Central memory CD4-positive, alpha-beta T cell (primary cell): ENCODE results near the gene FNDC3B.
"Not testable (repeated sequence)": the region's sequence is repeated elsewhere in the genome, so short reads cannot be mapped to it uniquely, and the experiment has no call there.

Source experiments
- DNase-seq: peaks from one replicate; pipeline ENCODE4 v3.0.0; 2022

The FNDC3B gene

GRCh38 chr3:172352786-172353185, 313.4 kb downstream of the FNDC3B start:
- no peak for DNase-seq

DNA sequence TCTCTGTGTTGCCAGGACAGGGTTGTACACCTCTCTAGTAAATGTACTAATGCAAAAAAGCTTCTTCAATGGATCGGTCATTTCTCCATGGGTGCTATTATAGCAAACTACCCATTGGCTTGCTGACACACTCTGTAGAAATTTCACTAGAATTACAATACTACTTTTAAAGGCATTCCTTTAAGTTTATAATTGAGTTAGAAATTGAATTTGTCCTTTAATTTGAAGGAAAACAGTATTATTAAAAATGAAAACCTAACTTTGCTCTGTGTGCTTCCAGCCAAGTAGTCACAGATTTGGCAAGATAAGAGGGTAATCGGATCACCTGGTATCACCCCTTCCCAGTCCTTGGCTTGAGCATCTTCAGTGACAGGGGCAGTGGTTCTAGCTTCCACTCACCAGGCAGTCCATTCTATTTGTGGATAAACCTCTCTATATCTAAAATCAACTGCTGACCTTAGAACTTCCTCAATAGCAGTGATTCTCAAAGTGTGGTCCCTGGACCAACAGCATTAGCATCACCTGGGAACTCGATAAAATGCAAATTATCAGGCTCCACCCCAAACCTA, 315.6 kb downstream of the FNDC3B start:
- no peak for DNase-seq

GRCh38 chr3:172355836-172356235, 316.5 kb downstream of the FNDC3B start:
- DNase-seq: no peak

DNA sequence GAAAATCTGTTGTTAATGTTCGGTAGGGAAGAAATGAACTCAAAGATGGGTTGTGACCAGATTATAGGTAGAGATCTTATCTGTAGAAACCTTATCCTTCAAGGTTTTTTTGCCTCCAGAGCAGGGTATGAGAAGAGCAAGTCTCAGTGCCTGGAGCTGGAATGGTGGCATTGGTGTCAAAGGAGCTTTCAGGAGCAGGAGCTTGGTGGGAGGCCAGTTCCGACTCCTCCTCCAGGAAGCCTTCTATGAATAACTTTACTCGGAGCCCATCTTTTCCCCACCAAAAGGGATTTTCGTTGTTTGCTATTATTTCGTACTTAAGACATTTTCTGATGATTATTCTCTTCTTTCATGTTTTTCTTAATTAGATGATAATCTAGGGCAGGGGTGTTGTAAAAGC, 317.0 kb downstream of the FNDC3B start:
- no peak for DNase-seq

GRCh38 chr3:172357850-172358754, 318.7 kb downstream of the FNDC3B start:
- DNase-seq: no peak

DNA sequence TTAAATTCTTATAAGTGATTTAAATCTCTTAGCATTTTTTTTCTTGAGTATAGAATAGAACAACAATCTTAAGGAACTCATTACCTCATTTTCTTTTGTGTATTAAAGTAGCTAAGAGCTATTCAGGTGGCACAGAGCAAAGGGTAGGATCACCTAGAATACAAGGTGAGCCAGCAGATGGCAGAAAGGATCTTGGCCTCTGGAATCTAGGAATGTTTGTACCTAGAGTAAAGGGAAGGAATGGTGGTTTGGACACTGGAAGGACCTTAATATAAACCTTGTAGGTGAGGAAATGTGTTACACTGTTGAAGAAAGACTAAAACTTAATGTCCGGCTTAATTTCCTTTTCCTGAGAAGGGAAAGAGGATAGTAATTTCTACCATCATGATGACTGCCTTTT, 319.9 kb downstream of the FNDC3B start:
- no peak for DNase-seq

DNA sequence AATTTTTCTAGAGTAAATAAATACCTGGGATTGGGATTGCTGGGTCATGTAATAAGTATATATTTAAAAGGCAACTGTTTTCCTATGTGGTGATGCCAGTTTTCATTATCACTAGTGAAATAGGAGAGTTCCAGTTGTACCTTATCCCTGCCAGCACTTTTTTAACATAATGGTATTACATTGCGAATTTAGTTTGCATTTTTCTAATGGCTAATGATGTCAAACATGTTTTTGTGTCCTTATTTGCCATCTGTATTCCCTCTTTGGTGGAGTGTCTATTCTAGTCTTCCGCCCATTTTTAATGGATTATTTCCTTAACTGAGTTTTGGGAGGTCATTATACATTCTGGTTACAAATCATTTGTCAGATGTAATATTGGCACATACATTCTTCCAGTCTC, 320.6 kb downstream of the FNDC3B start:
- DNase-seq: no peak

- no peak for DNase-seq
These were observed 323.2 kb downstream of the FNDC3B start for GRCh38 chr3:172362583-172362982.

GRCh38 chr3:172364374-172365027, 325.1 kb downstream of the FNDC3B start:
- no peak for DNase-seq

- no peak for DNase-seq
These were observed 325.7 kb downstream of the FNDC3B start for GRCh38 chr3:172365028-172365567.

- DNase-seq: no peak
These were observed 328.1 kb downstream of the FNDC3B start for GRCh38 chr3:172367205-172368105.

DNA sequence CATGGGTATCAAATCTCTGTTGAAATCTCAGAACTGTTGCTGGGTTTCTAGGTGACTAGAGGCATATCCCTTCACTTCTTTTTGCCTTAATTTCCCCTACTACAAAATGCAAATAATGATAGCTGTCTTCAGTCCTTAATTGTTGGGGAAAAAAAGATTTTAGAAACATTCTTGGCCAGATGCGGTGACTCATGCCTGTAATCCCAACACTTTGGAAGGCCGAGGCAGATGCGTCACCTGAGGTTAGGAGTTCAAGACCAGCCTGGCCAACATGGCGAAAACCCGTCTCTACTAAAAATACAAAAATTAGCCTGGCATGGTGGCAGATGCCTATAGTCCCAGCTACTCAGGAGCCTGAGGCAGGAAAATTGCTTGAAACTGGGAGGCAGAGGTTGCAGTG, 329.2 kb downstream of the FNDC3B start:
- DNase-seq: not testable (repeated sequence)

DNA sequence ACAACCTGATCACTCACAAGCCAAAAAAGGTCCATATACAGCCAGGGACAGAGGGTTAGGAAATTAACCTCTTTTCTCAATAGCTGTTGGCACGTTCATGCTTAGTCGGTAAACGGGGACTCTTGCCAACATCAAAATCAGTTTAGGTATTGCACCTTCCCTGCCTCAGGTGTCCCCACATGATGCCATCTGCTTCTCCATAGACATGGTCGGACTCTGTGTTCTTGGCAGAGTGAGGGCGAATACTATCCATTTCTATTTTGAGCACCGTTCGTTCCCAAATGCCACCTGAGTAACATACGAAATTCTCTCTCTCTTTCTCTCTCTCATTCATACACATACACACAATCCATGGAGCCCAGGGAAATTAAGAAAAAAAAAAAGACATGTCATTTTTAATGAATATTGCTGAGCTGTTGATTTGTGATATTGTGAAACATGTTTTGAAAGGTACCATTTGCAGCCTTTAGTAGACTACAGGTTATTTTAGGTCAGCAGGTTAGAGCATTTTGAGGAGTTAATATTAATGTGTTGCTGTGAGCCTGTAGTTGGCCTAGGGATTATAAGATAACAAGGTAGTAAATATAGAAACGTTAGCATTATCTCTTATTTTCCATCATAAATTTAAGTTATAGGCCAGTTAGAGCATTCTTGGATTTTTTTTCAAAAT, 330.3 kb downstream of the FNDC3B start:
- no peak for DNase-seq

GRCh38 chr3:172370419-172370818, 331.0 kb downstream of the FNDC3B start:
- DNase-seq: no peak

- no peak for DNase-seq
These were observed 332.2 kb downstream of the FNDC3B start for GRCh38 chr3:172371544-172371943.

GRCh38 chr3:172372895-172373294, 333.5 kb downstream of the FNDC3B start:
- DNase-seq: no peak

DNA sequence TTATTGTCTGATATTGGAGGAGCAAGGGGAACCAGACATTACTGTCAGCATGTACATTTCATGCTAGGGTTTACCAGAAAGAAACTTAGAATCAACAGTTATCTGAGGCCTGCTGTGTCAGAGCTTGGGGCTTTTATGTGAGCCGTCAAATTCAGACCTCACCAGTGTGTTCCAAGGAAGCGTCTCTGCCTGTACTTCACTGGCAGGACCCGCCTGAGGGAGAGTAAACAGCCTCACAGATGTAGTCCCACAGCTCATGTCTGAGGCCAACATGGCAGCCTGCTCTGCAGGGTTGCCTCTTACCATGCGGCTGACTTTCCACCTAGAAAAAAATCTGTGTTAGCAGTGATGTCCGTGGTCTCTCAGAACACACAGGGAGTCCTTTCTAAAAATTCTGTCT, 334.5 kb downstream of the FNDC3B start:
- DNase-seq: no peak

GRCh38 chr3:172375206-172375850, 335.9 kb downstream of the FNDC3B start:
- DNase-seq: no peak

GRCh38 chr3:172376402-172376801, 337.0 kb downstream of the FNDC3B start:
- DNase-seq: no peak

GRCh38 chr3:172376881-172377280, 337.5 kb downstream of the FNDC3B start:
- DNase-seq: no peak

- no peak for DNase-seq
These were observed 339.1 kb downstream of the FNDC3B start for GRCh38 chr3:172378439-172378838.
